Stomach (tissue), 9 donors: ENCODE data around the gene MTA3. TPM values are rescaled to one million over a fixed set of nuclear protein-coding genes. Genes with fewer than 3 reads are reported as not detected.
A peak's percentile ranks its signal among the peaks of the same experiment; 100 is the strongest.

Experiments
- DNase-seq, 2 donors: peaks; one replicate each; pipeline versions ENCODE4 v3.0.0 to v3.0.0-alpha.2; 2013 to 2019
- H3K27ac ChIP-seq, 5 donors: fragments of 200-600 bp in 4 of 5; sonication (generic) in 4 of 5; one replicate each; pipeline ENCODE4 v1.5.1; 2013 to 2019; ENCODE audit warnings: mild to moderate bottlenecking in 1 of 5, moderate library complexity in 1 of 5
- H3K27me3 ChIP-seq, 3 donors: fragments of 200-600 bp; sonication (generic); one replicate each; pipeline ENCODE4 v1.5.1; 2017 to 2019; ENCODE audit warnings: mixed run types in 1 of 3
- H3K36me3 ChIP-seq, 4 donors: fragments of 200-600 bp; sonication (generic); 1 replicate in 3 of 4; 2 replicates in 1 of 4; pipeline ENCODE4 v1.5.1; 2016 to 2019
- H3K4me1 ChIP-seq, 4 donors: fragments of 200-600 bp; sonication (generic); one replicate each; pipeline ENCODE4 v1.5.1; 2016 to 2019
- H3K4me3 ChIP-seq, 4 donors: fragments of 200-600 bp; sonication (generic) in 3 of 4; one replicate each; pipeline ENCODE4 v1.5.1; 2016 to 2019; ENCODE audit warnings: mild to moderate bottlenecking in 1 of 4
- H3K9me3 ChIP-seq, 4 donors: fragments of 200-600 bp; sonication (generic); one replicate each; pipeline ENCODE4 v1.5.1; 2016 to 2019
- CTCF ChIP-seq, 7 experiments: fragments of 450-650 bp in 4 of 7; fragments of 200-600 bp in 3 of 7; sonication (generic) in 3 of 7; IDR thresholded peaks; one replicate each; pipeline ENCODE4 v1.5.1; 2016 to 2019; ENCODE audit warnings: antibody characterized with exemption in 7 of 7, control low read depth in 2 of 7, mild to moderate bottlenecking in 1 of 7
- EP300 ChIP-seq: sonication (generic); formaldehyde crosslinking; IDR thresholded peaks from one replicate; pipeline ENCODE4 v1.6.1; 2017; ENCODE audit warnings: antibody characterized with exemption
- POLR2A ChIP-seq, 4 donors: fragments of 450-650 bp; IDR thresholded peaks; one replicate each; pipeline ENCODE4 v1.6.1; 2016; ENCODE audit warnings: antibody characterized with exemption in 4 of 4, control low read depth in 2 of 4, mild to moderate bottlenecking in 1 of 4, moderate library complexity in 1 of 4
- POLR2AphosphoS5 ChIP-seq, 3 donors: sonication (generic); formaldehyde crosslinking; IDR thresholded peaks; one replicate each; pipeline ENCODE4 v1.6.1; 2016; ENCODE audit warnings: antibody characterized with exemption in 3 of 3
- WGBS, 5 donors: extraction: QIAGEN DNeasy Blood & Tissue Kit in 3 of 5; methylation state at CpG; one replicate each; pipeline versions ENCODE4 v1.1.5 to v1.1.7; 2013 to 2018; 5-methylcytosine and 5-hydroxymethylcytosine counted together
- intact Hi-C: fragments of 100-400 bp; cut with DNase I; formaldehyde crosslinking; loops from one replicate; pipeline ENCODE4 v1.15.1; 2023; ENCODE audit warnings: low total_unique reads
- polyA plus RNA-seq, 3 donors: library from polyadenylated mRNA; stranded (reverse); fragments of 200-250 nt; gene quantifications; one replicate each; pipeline ENCODE4 v1.2.3, GENCODE V29; 2013
- total RNA-seq, 5 donors: library from RNA; depleted of rRNA; stranded (reverse); fragments of >200 nt; gene quantifications; one replicate each; pipeline versions ENCODE4 v1.1.0 to v1.2.3, GENCODE V29; 2014 to 2016
- donor health status: healthy with polysubstance abuse.
- donor health status: Bipolar disorder and iron deficiency.
- donor health status: healthy.

Gene MTA3
- total and polyA plus RNA-seq, 8 donors = 27.8 to 120 (median 49.1) TPM

GRCh38 chr2:42795275-42795674, 226.8 kb downstream of the MTA3 start:
- 77 to 84% (median 81%) methylated on average over 6 of the region's 6 CpGs for WGBS, 5 donors
- Histone ChIP-seq H3K36me3 (no peaks in the 10 kb centered on the region), H3K9me3 (no peaks in the 10 kb centered on the region), H3K4me1 (peaks cover 10 to 52% (median 36%) of the 10 kb centered on the region in 4 donors), H3K4me3 (no peak overlapping the region), H3K27ac (peak overlapping the region in 4 of 5 donors; percentile 6 to 87 (median 40)), H3K27me3 (peaks cover 0 to 14% (median 13%) of the 10 kb centered on the region in 3 donors)
- intact Hi-C loops = no loop called here
- no peak for TF ChIP-seq POLR2AphosphoS5 (IDR thresholded peaks at IDR 0.05)
- TF ChIP-seq EP300 = no peak
- no peak for TF ChIP-seq POLR2A (IDR thresholded peaks at IDR 0.05)
- TF ChIP-seq CTCF (IDR thresholded peaks at IDR 0.05) = no peak
- no peak for DNase-seq

- Histone ChIP-seq H3K4me1 (peaks cover 10 to 51% (median 36%) of the 10 kb centered on the region in 4 donors), H3K27ac (peak overlapping the region in 4 of 5 donors; percentile 6 to 60 (median 27)), H3K27me3 (peaks cover 0 to 14% (median 13%) of the 10 kb centered on the region in 3 donors), H3K36me3 (no peaks in the 10 kb centered on the region), H3K9me3 (no peaks in the 10 kb centered on the region), H3K4me3 (no peak overlapping the region)
- TF ChIP-seq POLR2AphosphoS5 (IDR thresholded peaks at IDR 0.05) (peak in 1 of 3 donors; percentile 15), POLR2A (IDR thresholded peaks at IDR 0.05) (no peak)
- DNase-seq = peak in 1 of 2 donors; percentile 45
- 28 to 53% (median 41%) methylated on average over 3 of the region's 3 CpGs for WGBS, 5 donors
- intact Hi-C loops = no loop called here
These were observed 227.4 kb downstream of the MTA3 start for GRCh38 chr2:42795841-42796301.

- DNase-seq = no peak
- no peaks in the 10 kb centered on the region for H3K36me3 ChIP-seq
- no peaks in the 10 kb centered on the region for H3K9me3 ChIP-seq
- peak overlapping the region in 3 of 5 donors; percentile 21 to 60 (median 33) for H3K27ac ChIP-seq
- H3K4me1 ChIP-seq = peaks cover 10 to 51% (median 35%) of the 10 kb centered on the region in 4 donors
- no peak overlapping the region for H3K4me3 ChIP-seq
- intact Hi-C loops = no loop called here
- no peak for TF ChIP-seq CTCF (IDR thresholded peaks at IDR 0.05)
- no peak for TF ChIP-seq EP300
- no peak for TF ChIP-seq POLR2A (IDR thresholded peaks at IDR 0.05)
- no peak for TF ChIP-seq POLR2AphosphoS5 (IDR thresholded peaks at IDR 0.05)
- 46 to 62% (median 52%) methylated on average over 7 of the region's 7 CpGs for WGBS, 5 donors
- peaks cover 0 to 14% (median 13%) of the 10 kb centered on the region in 3 donors for H3K27me3 ChIP-seq
These were observed 228.2 kb downstream of the MTA3 start for GRCh38 chr2:42796427-42797248.

- no peaks in the 10 kb centered on the region for H3K9me3 ChIP-seq
- TF ChIP-seq POLR2AphosphoS5 (IDR thresholded peaks at IDR 0.05) = no peak
- TF ChIP-seq POLR2A (IDR thresholded peaks at IDR 0.05) = no peak
- TF ChIP-seq EP300 = no peak
- no peak for TF ChIP-seq CTCF (IDR thresholded peaks at IDR 0.05)
- H3K4me3 ChIP-seq = no peak overlapping the region
- H3K27me3 ChIP-seq = peaks cover 0 to 12% (median 11%) of the 10 kb centered on the region in 3 donors
- peaks cover 3 to 49% (median 29%) of the 10 kb centered on the region in 4 donors for H3K4me1 ChIP-seq
- WGBS, 5 donors = 76 to 90% (median 80%) methylated on average over 6 of the region's 6 CpGs
- no peaks in the 10 kb centered on the region for H3K36me3 ChIP-seq
- intact Hi-C loops = no loop called here
- no peak overlapping the region for H3K27ac ChIP-seq
- DNase-seq = no peak
These were observed 228.8 kb downstream of the MTA3 start for GRCh38 chr2:42797281-42797680.
